Endometrial microvascular endothelial cells (primary cell): ENCODE results near the gene PI4KB. TPM values are rescaled to one million over a fixed set of nuclear protein-coding genes. Genes with fewer than 3 reads are reported as not detected.
"Not testable (repeated sequence)": the region's sequence is repeated elsewhere in the genome, so short reads cannot be mapped to it uniquely, and the experiment has no call there.

ENCODE experiments used
- in situ Hi-C: cut with HindIII; loops from 2 replicates; pipeline ENCODE4 v1.10.0; 2017; ENCODE audit warnings: low sequenced_read_pairs, low pct_unique_long_range_greater_than_20kb; ENCODE audit errors: inconsistent ontology term
- total RNA-seq: library from RNA; depleted of rRNA; stranded (reverse); fragments of >200 nt; gene quantifications from one replicate; pipeline ENCODE4 v1.2.3, GENCODE V29; 2015; ENCODE audit errors: inconsistent ontology term

The PI4KB gene
- total RNA-seq: 49.6 TPM

- in situ Hi-C loops: no loop called here
Observed at GRCh38 chr1:151327223-151327902, at the start of gene PI4KB. Gene PI4KB (minus strand): TSS chr1:151327416. CDS start chr1:151316481, 10,935 bp downstream.

GRCh38 chr1:151373196-151373595 lies 46.0 kb upstream of the PI4KB start:
- in situ Hi-C loops: no loop called here

- in situ Hi-C loops: no loop called here
Observed at GRCh38 chr1:151372058-151372934, 45.1 kb upstream of the PI4KB start, which contains the start of gene SELENBP1. Gene SELENBP1 (minus strand): TSS chr1:151372705. CDS start chr1:151372641, 64 bp downstream.

- in situ Hi-C loops: no loop called here
Observed at GRCh38 chr1:151371370-151372057, 44.3 kb upstream of the PI4KB start.

GRCh38 chr1:151370211-151370911 lies 43.1 kb upstream of the PI4KB start:
- in situ Hi-C loops: no loop called here

GRCh38 chr1:151369621-151370048 lies 42.4 kb upstream of the PI4KB start:
- in situ Hi-C loops: no loop called here

GRCh38 chr1:151369302-151369610 lies 42.0 kb upstream of the PI4KB start:
- in situ Hi-C loops: no loop called here

GRCh38 chr1:151368393-151369301 lies 41.4 kb upstream of the PI4KB start:
- in situ Hi-C loops: no loop called here

GRCh38 chr1:151367658-151368392 lies 40.6 kb upstream of the PI4KB start:
- in situ Hi-C loops: no loop called here

GRCh38 chr1:151364996-151365395 lies 37.8 kb upstream of the PI4KB start:
- in situ Hi-C loops: no loop called here

- in situ Hi-C loops: no loop called here
Observed at GRCh38 chr1:151362308-151363155, 35.3 kb upstream of the PI4KB start.

- in situ Hi-C loops: no loop called here
Observed at GRCh38 chr1:151361883-151362282, 34.7 kb upstream of the PI4KB start.

- in situ Hi-C loops: no loop called here
Observed at GRCh38 chr1:151356696-151357095, 29.5 kb upstream of the PI4KB start.

GRCh38 chr1:151352021-151352718 lies 25.0 kb upstream of the PI4KB start:
- in situ Hi-C loops: no loop called here

GRCh38 chr1:151350323-151350722 lies 23.1 kb upstream of the PI4KB start:
- in situ Hi-C loops: not testable (repeated sequence)
